Peyer's patch (tissue), 4 donors: Measurements from ENCODE around the gene VWA1. TPM values are rescaled to one million over a fixed set of nuclear protein-coding genes. Genes with fewer than 3 reads are reported as not detected.
"Not testable (repeated sequence)": the region's sequence is repeated elsewhere in the genome, so short reads cannot be mapped to it uniquely, and the experiment has no call there.

Experiments used
- DNase-seq, 3 donors: peaks; one replicate each; pipeline ENCODE4 v3.0.0-alpha.2; 2017 to 2019
- H3K27ac ChIP-seq, 4 donors: fragments of 200-600 bp; sonication (generic); one replicate each; pipeline ENCODE4 v1.5.1; 2016 to 2019
- H3K27me3 ChIP-seq, 2 donors: fragments of 200-600 bp; sonication (generic); one replicate each; pipeline ENCODE4 v1.5.1; 2019
- H3K36me3 ChIP-seq, 3 donors: fragments of 200-600 bp; sonication (generic); one replicate each; pipeline ENCODE4 v1.5.1; 2016 to 2019
- H3K4me1 ChIP-seq, 4 donors: fragments of 200-600 bp; sonication (generic); one replicate each; pipeline ENCODE4 v1.5.1; 2016 to 2019
- H3K4me3 ChIP-seq, 4 donors: fragments of 200-600 bp; sonication (generic); 1 replicate in 3 of 4; 2 replicates in 1 of 4; pipeline ENCODE4 v1.5.1; 2016 to 2019; ENCODE audit warnings: mild to moderate bottlenecking in 1 of 4
- H3K9me3 ChIP-seq, 4 donors: fragments of 200-600 bp; sonication (generic); one replicate each; pipeline ENCODE4 v1.5.1; 2016 to 2019; ENCODE audit warnings: mild to moderate bottlenecking in 1 of 4
- CTCF ChIP-seq, 6 experiments: fragments of 450-650 bp in 4 of 6; fragments of 200-600 bp in 2 of 6; sonication (generic) in 1 of 6; IDR thresholded peaks; one replicate each; pipeline ENCODE4 v1.5.1; 2017 to 2019; ENCODE audit warnings: antibody characterized with exemption in 6 of 6, mild to moderate bottlenecking in 3 of 6, moderate library complexity in 1 of 6
- POLR2A ChIP-seq, 2 donors: fragments of 450-650 bp; IDR thresholded peaks; one replicate each; pipeline ENCODE4 v1.5.1; 2017; ENCODE audit warnings: antibody characterized with exemption in 2 of 2, mild to moderate bottlenecking in 2 of 2, moderate library complexity in 2 of 2
- total RNA-seq, 4 donors: library from RNA; depleted of rRNA; stranded (reverse); fragments of >200 nt; gene quantifications; one replicate each; pipeline ENCODE4 v1.1.0, GENCODE V29; 2016

VWA1 gene
- total RNA-seq, 4 donors from 2014 or later: 3.2 to 14.0 (median 6.7) TPM

- Histone ChIP-seq H3K4me1 (peaks cover 3 to 39% (median 14%) of the 10 kb centered on the region in 4 donors), H3K36me3 (peaks cover 0 to 67% (median 0%) of the 10 kb centered on the region in 3 donors), H3K27me3 (no peaks in the 10 kb centered on the region), H3K9me3 (no peaks in the 10 kb centered on the region), H3K4me3 (peak overlapping the region in 3 of 4 donors; percentile 89 to 95 (median 94)), H3K27ac (peak overlapping the region in 2 of 4 donors; percentile 81 to 83)
- TF ChIP-seq CTCF (IDR thresholded peaks at IDR 0.05) (no peak), POLR2A (IDR thresholded peaks at IDR 0.05) (no peak)
- DNase-seq: no peak
Observed at GRCh38 chr1:1400576-1401456, 34.7 kb upstream of the VWA1 start.

- no peak overlapping the region for H3K27ac ChIP-seq
- H3K9me3 ChIP-seq: no peaks in the 10 kb centered on the region
- TF ChIP-seq POLR2A (IDR thresholded peaks at IDR 0.05): no peak
- TF ChIP-seq CTCF (IDR thresholded peaks at IDR 0.05): no peak
- H3K4me1 ChIP-seq: peaks cover 3 to 47% (median 21%) of the 10 kb centered on the region in 4 donors
- no peak overlapping the region for H3K4me3 ChIP-seq
- DNase-seq: no peak
- peaks cover 0 to 62% (median 0%) of the 10 kb centered on the region in 3 donors for H3K36me3 ChIP-seq
- H3K27me3 ChIP-seq: no peaks in the 10 kb centered on the region
Observed at GRCh38 chr1:1401457-1402010, 34.0 kb upstream of the VWA1 start.

- TF ChIP-seq CTCF (IDR thresholded peaks at IDR 0.05) (peak in 4 of 6 experiments; percentile 19 to 57 (median 46)), POLR2A (IDR thresholded peaks at IDR 0.05) (no peak)
- peaks cover 3 to 44% (median 21%) of the 10 kb centered on the region in 4 donors for H3K4me1 ChIP-seq
- no peaks in the 10 kb centered on the region for H3K9me3 ChIP-seq
- H3K4me3 ChIP-seq: no peak overlapping the region
- DNase-seq: no peak
- no peaks in the 10 kb centered on the region for H3K27me3 ChIP-seq
- peaks cover 0 to 55% (median 0%) of the 10 kb centered on the region in 3 donors for H3K36me3 ChIP-seq
- no peak overlapping the region for H3K27ac ChIP-seq
Observed at GRCh38 chr1:1402072-1402900, 33.2 kb upstream of the VWA1 start.

- H3K4me1 ChIP-seq: peaks cover under 1 to 40% (median 23%) of the 10 kb centered on the region in 4 donors
- not testable (repeated sequence) for DNase-seq, H3K27me3 ChIP-seq, H3K27ac ChIP-seq, H3K9me3 ChIP-seq, H3K4me3 ChIP-seq
- peaks cover 0 to 48% (median 0%) of the 10 kb centered on the region in 3 donors for H3K36me3 ChIP-seq
Observed at GRCh38 chr1:1402901-1403392, 32.5 kb upstream of the VWA1 start.

- no peak for DNase-seq
- H3K9me3 ChIP-seq: no peaks in the 10 kb centered on the region
- TF ChIP-seq POLR2A (IDR thresholded peaks at IDR 0.05) (no peak), CTCF (IDR thresholded peaks at IDR 0.05) (no peak)
- H3K36me3 ChIP-seq: peaks cover 0 to 46% (median 0%) of the 10 kb centered on the region in 3 donors
- H3K4me1 ChIP-seq: peaks cover 0 to 43% (median 20%) of the 10 kb centered on the region in 4 donors
- H3K27ac ChIP-seq: no peak overlapping the region
- H3K27me3 ChIP-seq: no peaks in the 10 kb centered on the region
- H3K4me3 ChIP-seq: no peak overlapping the region
Observed at GRCh38 chr1:1403653-1404052, 31.8 kb upstream of the VWA1 start.
